Colonic mucosa (tissue), 4 donors: ENCODE measurements around the gene TEX2. TPM values are rescaled to one million over a fixed set of nuclear protein-coding genes. Genes with fewer than 3 reads are reported as not detected.
"Not testable (repeated sequence)": the region's sequence is repeated elsewhere in the genome, so short reads cannot be mapped to it uniquely, and the experiment has no call there.

ENCODE experiments used
- DNase-seq: peaks from one replicate; pipeline ENCODE4 v3.0.0-alpha.2; 2020
- H3K27ac ChIP-seq: fragments of 200-600 bp; one replicate; pipeline ENCODE4 v1.8.0; 2021
- H3K27me3 ChIP-seq: fragments of 200-600 bp; one replicate; pipeline ENCODE4 v1.8.0; 2021
- H3K36me3 ChIP-seq: fragments of 200-600 bp; one replicate; pipeline ENCODE4 v1.8.0; 2021
- H3K4me1 ChIP-seq: fragments of 200-600 bp; one replicate; pipeline ENCODE4 v1.8.0; 2021; ENCODE audit warnings: mild to moderate bottlenecking
- H3K4me3 ChIP-seq: fragments of 200-600 bp; one replicate; pipeline ENCODE4 v1.8.0; 2021
- H3K9ac ChIP-seq, 2 donors: one replicate each; pipeline ENCODE4 v1.7.0; 2013; ENCODE audit warnings: control low read depth in 2 of 2, low read depth in 2 of 2, low read length in 2 of 2
- H3K9me3 ChIP-seq: fragments of 200-600 bp; one replicate; pipeline ENCODE4 v1.8.0; 2021
- CTCF ChIP-seq: fragments of 200-600 bp; IDR thresholded peaks from one replicate; pipeline ENCODE4 v1.8.0; 2022; ENCODE audit warnings: antibody characterized with exemption, mild to moderate bottlenecking
- intact Hi-C: fragments of 100-400 bp; cut with DNase I; formaldehyde crosslinking; loops from one replicate; pipeline ENCODE4 v1.14.1; 2022
- total RNA-seq, 2 donors: library from RNA; stranded (reverse); fragmentation: NEBNext Ultra II Directional in 1 of 2; extraction: Animal tissue kit (Norgen Biotek cat#: 25700) in 1 of 2; gene quantifications; one replicate each; pipeline ENCODE4 v1.2.1, GENCODE V29; 2021
- donor health status: healthy.
- donor health status: DM: no; HTN: no; CAD: no.
- donor health status: DM: no; HTN: no; CAD: no.

The TEX2 gene
- total RNA-seq, 2 donors from 2014 or later: 29.0 to 29.7 TPM

- no peak for TF ChIP-seq CTCF
- no peaks in the 10 kb centered on the region for H3K27me3 ChIP-seq
- no peak overlapping the region for H3K9ac ChIP-seq
- H3K4me3 ChIP-seq: no peak overlapping the region
- H3K36me3 ChIP-seq: no peaks in the 10 kb centered on the region
- H3K4me1 ChIP-seq: no peaks in the 10 kb centered on the region
- no peak for DNase-seq
- H3K27ac ChIP-seq: no peak overlapping the region
- no peaks in the 10 kb centered on the region for H3K9me3 ChIP-seq
- intact Hi-C loops: no loop called here
Observed at GRCh38 chr17:64209356-64209941, 53.6 kb downstream of the TEX2 start.

GRCh38 chr17:64208656-64209055 is 54.4 kb downstream of the TEX2 start:
- H3K9ac ChIP-seq, intact Hi-C loops, H3K27ac ChIP-seq, H3K4me3 ChIP-seq, DNase-seq, H3K9me3 ChIP-seq, H3K36me3 ChIP-seq, H3K4me1 ChIP-seq, H3K27me3 ChIP-seq: not testable (repeated sequence)

GRCh38 chr17:64205804-64206203 is 57.3 kb downstream of the TEX2 start:
- Histone ChIP-seq H3K36me3 (no peaks in the 10 kb centered on the region), H3K9ac (no peak overlapping the region), H3K27ac (no peak overlapping the region), H3K4me3 (no peak overlapping the region), H3K4me1 (no peaks in the 10 kb centered on the region), H3K27me3 (no peaks in the 10 kb centered on the region), H3K9me3 (no peaks in the 10 kb centered on the region)
- no peak for TF ChIP-seq CTCF
- no peak for DNase-seq
- intact Hi-C loops: no loop called here

GRCh38 chr17:64203630-64204029 is 59.4 kb downstream of the TEX2 start:
- H3K4me3 ChIP-seq: no peak overlapping the region

GRCh38 chr17:64202683-64203344 is 60.2 kb downstream of the TEX2 start:
- DNase-seq: no peak
- no peaks in the 10 kb centered on the region for H3K27me3 ChIP-seq
- no peaks in the 10 kb centered on the region for H3K4me1 ChIP-seq
- H3K9me3 ChIP-seq: no peaks in the 10 kb centered on the region
- TF ChIP-seq CTCF: no peak
- no peak overlapping the region for H3K9ac ChIP-seq
- intact Hi-C loops: no loop called here
- H3K36me3 ChIP-seq: no peaks in the 10 kb centered on the region
- H3K4me3 ChIP-seq: no peak overlapping the region
- no peak overlapping the region for H3K27ac ChIP-seq

More at GRCh38 chr17:64203630-64204029, 59.4 kb downstream of the TEX2 start:
- no peak for TF ChIP-seq CTCF
- Histone ChIP-seq H3K27me3 (no peaks in the 10 kb centered on the region), H3K27ac (no peak overlapping the region), H3K9me3 (no peaks in the 10 kb centered on the region), H3K9ac (no peak overlapping the region), H3K4me1 (no peaks in the 10 kb centered on the region), H3K36me3 (no peaks in the 10 kb centered on the region)
- intact Hi-C loops: no loop called here
- DNase-seq: no peak
